HEK293T (cell line): ENCODE measurements around the gene GMPR.

Experiments used
- FOXA1 ChIP-seq: fragments of 450-650 bp; IDR thresholded peaks from 2 replicates; pipeline ENCODE4 v1.6.1; 2016; ENCODE audit warnings: mild to moderate bottlenecking
- FOXK2 ChIP-seq: fragments of 450-650 bp; IDR thresholded peaks from 2 replicates; pipeline ENCODE4 v1.6.1; 2016; ENCODE audit warnings: mild to moderate bottlenecking
- FOXM1 ChIP-seq: fragments of 450-650 bp; IDR thresholded peaks from 2 replicates; pipeline ENCODE4 v1.6.1; 2017; ENCODE audit warnings: mild to moderate bottlenecking, borderline replicate concordance
- NFRKB ChIP-seq: fragments of 450-650 bp; IDR thresholded peaks from 2 replicates; pipeline ENCODE4 v1.6.1; 2016; ENCODE audit warnings: mild to moderate bottlenecking, moderate library complexity
- TARDBP ChIP-seq: fragments of 450-650 bp; IDR thresholded peaks from 2 replicates; pipeline ENCODE4 v1.6.1; 2016
- TF ChIP-seq, protein P1 (sequence below): fragments of 450-650 bp; IDR thresholded peaks from 2 replicates; pipeline ENCODE4 v1.6.1; 2016

DNA sequence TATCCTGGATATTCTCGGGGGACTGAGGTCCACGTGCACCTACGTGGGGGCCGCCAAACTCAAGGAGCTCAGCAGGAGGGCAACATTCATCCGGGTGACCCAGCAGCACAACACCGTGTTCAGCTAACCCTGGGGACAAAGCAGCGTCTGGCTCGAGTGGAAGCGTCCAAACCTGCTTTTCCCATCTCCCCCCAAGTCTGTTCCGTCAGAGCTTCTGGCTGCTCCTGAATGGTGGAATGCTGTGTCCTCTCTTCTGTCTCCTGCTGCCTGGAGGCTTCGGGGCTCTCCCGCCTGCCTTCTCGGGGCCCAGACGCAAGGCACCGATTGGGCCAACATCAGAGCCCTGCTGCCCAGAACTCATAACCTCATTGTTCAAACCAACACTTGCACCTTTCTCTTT, 56.7 kb downstream of the GMPR start:
- TF ChIP-seq FOXK2 (no peak), TARDBP (no peak), FOXA1 (no peak), FOXM1 (no peak), NFRKB (no peak)
- TF ChIP-seq, protein P1, sequence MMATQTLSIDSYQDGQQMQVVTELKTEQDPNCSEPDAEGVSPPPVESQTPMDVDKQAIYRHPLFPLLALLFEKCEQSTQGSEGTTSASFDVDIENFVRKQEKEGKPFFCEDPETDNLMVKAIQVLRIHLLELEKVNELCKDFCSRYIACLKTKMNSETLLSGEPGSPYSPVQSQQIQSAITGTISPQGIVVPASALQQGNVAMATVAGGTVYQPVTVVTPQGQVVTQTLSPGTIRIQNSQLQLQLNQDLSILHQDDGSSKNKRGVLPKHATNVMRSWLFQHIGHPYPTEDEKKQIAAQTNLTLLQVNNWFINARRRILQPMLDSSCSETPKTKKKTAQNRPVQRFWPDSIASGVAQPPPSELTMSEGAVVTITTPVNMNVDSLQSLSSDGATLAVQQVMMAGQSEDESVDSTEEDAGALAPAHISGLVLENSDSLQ: no peak
